SK-N-SH treated with all-trans-retinoic acid at 6 μM for 48 hours (cell line): Measurements from ENCODE around the gene TEAD1.

Experiments used
- ATAC-seq: fragments of 200-7000 bp; cut with Tn5 transposase; 3 replicates; pipeline ENCODE4 v1.9.1; 2020; ENCODE audit warnings: mild to moderate bottlenecking, moderate library complexity
- ARNTL ChIP-seq: fragments of 450-650 bp; formaldehyde crosslinking; IDR thresholded peaks from 2 replicates; pipeline ENCODE4 v1.5.0; 2020; ENCODE audit warnings: low read depth, mild to moderate bottlenecking, moderate library complexity, borderline replicate concordance
- BACH2 ChIP-seq: fragments of 250-450 bp; sonication (Bioruptor Pico); IDR thresholded peaks from 2 replicates; pipeline ENCODE4 v1.9.0; 2021; ENCODE audit warnings: mild to moderate bottlenecking, borderline replicate concordance
- CSDC2 ChIP-seq: fragments of 250-450 bp; sonication (Bioruptor Pico); IDR thresholded peaks from 2 replicates; pipeline ENCODE4 v1.5.0; 2020; ENCODE audit warnings: mild to moderate bottlenecking, moderate library complexity
- ISL1 ChIP-seq: fragments of 250-450 bp; sonication (Bioruptor Pico); IDR thresholded peaks from 2 replicates; pipeline ENCODE4 v2.1.2; 2022; ENCODE audit warnings: mild to moderate bottlenecking, moderate library complexity
- OSR1 ChIP-seq: fragments of 250-450 bp; sonication (Bioruptor Pico); IDR thresholded peaks from 2 replicates; pipeline ENCODE4 v1.8.0; 2022; ENCODE audit warnings: moderate library complexity, mild to moderate bottlenecking, inconsistent platforms
- RARB ChIP-seq: fragments of 250-450 bp; sonication (Bioruptor Pico); IDR thresholded peaks from 2 replicates; pipeline ENCODE4 v1.8.0; 2021; ENCODE audit warnings: mild to moderate bottlenecking, moderate library complexity
- SNAI2 ChIP-seq: fragments of 250-450 bp; sonication (Bioruptor Pico); IDR thresholded peaks from 2 replicates; pipeline ENCODE4 v1.5.0; 2020; ENCODE audit warnings: mild to moderate bottlenecking, moderate library complexity
- TCF4 ChIP-seq: fragments of 250-450 bp; sonication (Bioruptor Pico); IDR thresholded peaks from 2 replicates; pipeline ENCODE4 v1.8.0; 2021; ENCODE audit warnings: mild to moderate bottlenecking, moderate library complexity, borderline replicate concordance
- ZFP3 ChIP-seq: fragments of 250-450 bp; sonication (Bioruptor Pico); IDR thresholded peaks from 2 replicates; pipeline ENCODE4 v1.5.0; 2020; ENCODE audit warnings: mild to moderate bottlenecking, moderate library complexity
- ZFP30 ChIP-seq: fragments of 450-650 bp; formaldehyde crosslinking; IDR thresholded peaks from 2 replicates; pipeline ENCODE4 v1.5.0; 2022; ENCODE audit warnings: mild to moderate bottlenecking, moderate library complexity
- ZNF565 ChIP-seq: fragments of 450-650 bp; formaldehyde crosslinking; conservative IDR thresholded peaks from 2 replicates; pipeline ENCODE4 v1.5.0; 2020; ENCODE audit warnings: low read depth, mild to moderate bottlenecking, moderate library complexity
- ZNF70 ChIP-seq: fragments of 450-650 bp; formaldehyde crosslinking; IDR thresholded peaks from 2 replicates; pipeline ENCODE4 v1.5.0; 2020; ENCODE audit warnings: mild to moderate bottlenecking, moderate library complexity
- ZNF8 ChIP-seq: fragments of 450-650 bp; formaldehyde crosslinking; IDR thresholded peaks from 2 replicates; pipeline ENCODE4 v1.5.0; 2020; ENCODE audit warnings: mild to moderate bottlenecking, moderate library complexity
- TF ChIP-seq, protein P1 (sequence below): fragments of 250-450 bp; sonication (Bioruptor Pico); IDR thresholded peaks from 2 replicates; pipeline ENCODE4 v1.5.0; 2020; ENCODE audit warnings: mild to moderate bottlenecking, moderate library complexity
- TF ChIP-seq, protein P2 (sequence below): fragments of 250-450 bp; sonication (Bioruptor Pico); IDR thresholded peaks from 2 replicates; pipeline ENCODE4 v1.5.1; 2020; ENCODE audit warnings: low read depth, mild to moderate bottlenecking, moderate library complexity
- TF ChIP-seq, protein P3 (sequence below): fragments of 250-450 bp; sonication (Bioruptor Pico); IDR thresholded peaks from 2 replicates; pipeline ENCODE4 v1.5.1; 2021; ENCODE audit warnings: mild to moderate bottlenecking, moderate library complexity
- TF ChIP-seq, protein P4 (sequence below): fragments of 250-450 bp; sonication (Bioruptor Pico); IDR thresholded peaks from 2 replicates; pipeline ENCODE4 v1.8.0; 2021; ENCODE audit warnings: low read depth, mild to moderate bottlenecking, moderate library complexity, borderline replicate concordance

The TEAD1 gene

DNA sequence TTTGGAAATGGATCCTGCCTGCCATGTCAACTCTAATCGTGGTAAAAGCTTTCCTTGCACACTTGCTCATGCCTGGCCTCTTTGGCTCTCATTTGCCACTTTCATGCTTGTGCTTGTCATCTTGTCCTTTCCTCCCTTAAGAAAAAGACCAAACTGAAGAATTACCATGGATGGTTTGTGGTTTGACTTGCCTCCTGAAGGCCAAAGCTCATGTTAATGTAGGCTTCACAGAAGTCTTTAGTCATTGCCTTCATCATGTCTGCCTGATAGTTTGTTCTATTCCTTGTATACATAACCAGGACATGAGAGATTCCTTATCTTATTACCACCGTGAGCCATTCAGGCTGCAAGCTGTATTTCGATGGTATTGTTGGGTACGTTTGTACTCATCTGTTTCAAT is 17.3 kb downstream of the TEAD1 start:
- no peak for ATAC-seq
- peak; percentile 43; the same call in 1 of the 2 replicates for TF ChIP-seq ZFP3
- TF ChIP-seq, protein P1, sequence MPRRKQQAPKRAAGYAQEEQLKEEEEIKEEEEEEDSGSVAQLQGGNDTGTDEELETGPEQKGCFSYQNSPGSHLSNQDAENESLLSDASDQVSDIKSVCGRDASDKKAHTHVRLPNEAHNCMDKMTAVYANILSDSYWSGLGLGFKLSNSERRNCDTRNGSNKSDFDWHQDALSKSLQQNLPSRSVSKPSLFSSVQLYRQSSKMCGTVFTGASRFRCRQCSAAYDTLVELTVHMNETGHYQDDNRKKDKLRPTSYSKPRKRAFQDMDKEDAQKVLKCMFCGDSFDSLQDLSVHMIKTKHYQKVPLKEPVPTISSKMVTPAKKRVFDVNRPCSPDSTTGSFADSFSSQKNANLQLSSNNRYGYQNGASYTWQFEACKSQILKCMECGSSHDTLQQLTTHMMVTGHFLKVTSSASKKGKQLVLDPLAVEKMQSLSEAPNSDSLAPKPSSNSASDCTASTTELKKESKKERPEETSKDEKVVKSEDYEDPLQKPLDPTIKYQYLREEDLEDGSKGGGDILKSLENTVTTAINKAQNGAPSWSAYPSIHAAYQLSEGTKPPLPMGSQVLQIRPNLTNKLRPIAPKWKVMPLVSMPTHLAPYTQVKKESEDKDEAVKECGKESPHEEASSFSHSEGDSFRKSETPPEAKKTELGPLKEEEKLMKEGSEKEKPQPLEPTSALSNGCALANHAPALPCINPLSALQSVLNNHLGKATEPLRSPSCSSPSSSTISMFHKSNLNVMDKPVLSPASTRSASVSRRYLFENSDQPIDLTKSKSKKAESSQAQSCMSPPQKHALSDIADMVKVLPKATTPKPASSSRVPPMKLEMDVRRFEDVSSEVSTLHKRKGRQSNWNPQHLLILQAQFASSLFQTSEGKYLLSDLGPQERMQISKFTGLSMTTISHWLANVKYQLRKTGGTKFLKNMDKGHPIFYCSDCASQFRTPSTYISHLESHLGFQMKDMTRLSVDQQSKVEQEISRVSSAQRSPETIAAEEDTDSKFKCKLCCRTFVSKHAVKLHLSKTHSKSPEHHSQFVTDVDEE (CRISPR knock-in tag), result no peak
- TF ChIP-seq ZFP30, result no peak
- TF ChIP-seq, protein P2, sequence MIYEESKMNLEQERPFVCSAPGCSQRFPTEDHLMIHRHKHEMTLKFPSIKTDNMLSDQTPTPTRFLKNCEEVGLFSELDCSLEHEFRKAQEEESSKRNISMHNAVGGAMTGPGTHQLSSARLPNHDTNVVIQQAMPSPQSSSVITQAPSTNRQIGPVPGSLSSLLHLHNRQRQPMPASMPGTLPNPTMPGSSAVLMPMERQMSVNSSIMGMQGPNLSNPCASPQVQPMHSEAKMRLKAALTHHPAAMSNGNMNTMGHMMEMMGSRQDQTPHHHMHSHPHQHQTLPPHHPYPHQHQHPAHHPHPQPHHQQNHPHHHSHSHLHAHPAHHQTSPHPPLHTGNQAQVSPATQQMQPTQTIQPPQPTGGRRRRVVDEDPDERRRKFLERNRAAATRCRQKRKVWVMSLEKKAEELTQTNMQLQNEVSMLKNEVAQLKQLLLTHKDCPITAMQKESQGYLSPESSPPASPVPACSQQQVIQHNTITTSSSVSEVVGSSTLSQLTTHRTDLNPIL, result no peak
- TF ChIP-seq ZNF70, result no peak
- TF ChIP-seq SNAI2 (CRISPR knock-in tag), result no peak
- 0 out of 2 replicates have a peak, but pooled peaks have one; percentile 20 for TF ChIP-seq CSDC2 (CRISPR knock-in tag)
- TF ChIP-seq, all 23 proteins: peak for 2

- TF ChIP-seq, protein P1 (CRISPR knock-in tag), result peak; percentile 48
- TF ChIP-seq, protein P3, sequence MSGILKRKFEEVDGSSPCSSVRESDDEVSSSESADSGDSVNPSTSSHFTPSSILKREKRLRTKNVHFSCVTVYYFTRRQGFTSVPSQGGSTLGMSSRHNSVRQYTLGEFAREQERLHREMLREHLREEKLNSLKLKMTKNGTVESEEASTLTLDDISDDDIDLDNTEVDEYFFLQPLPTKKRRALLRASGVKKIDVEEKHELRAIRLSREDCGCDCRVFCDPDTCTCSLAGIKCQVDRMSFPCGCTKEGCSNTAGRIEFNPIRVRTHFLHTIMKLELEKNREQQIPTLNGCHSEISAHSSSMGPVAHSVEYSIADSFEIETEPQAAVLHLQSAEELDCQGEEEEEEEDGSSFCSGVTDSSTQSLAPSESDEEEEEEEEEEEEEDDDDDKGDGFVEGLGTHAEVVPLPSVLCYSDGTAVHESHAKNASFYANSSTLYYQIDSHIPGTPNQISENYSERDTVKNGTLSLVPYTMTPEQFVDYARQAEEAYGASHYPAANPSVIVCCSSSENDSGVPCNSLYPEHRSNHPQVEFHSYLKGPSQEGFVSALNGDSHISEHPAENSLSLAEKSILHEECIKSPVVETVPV (CRISPR knock-in tag), result 0 out of 2 replicates have a peak, but pooled peaks have one; percentile 40
- TF ChIP-seq ISL1 (CRISPR knock-in tag) (0 out of 2 replicates have a peak, but pooled peaks have one; percentile 27), ZNF565 (CRISPR knock-in tag) (peak; percentile 75; the same call in 1 of the 2 replicates), ZNF70 (no peak), ZFP3 (peak; percentile 30; the same call in 1 of the 2 replicates), ARNTL (CRISPR knock-in tag) (no peak), RARB (CRISPR knock-in tag) (peak; percentile 39; the same call in 1 of the 2 replicates)
- peak; percentile 75 for ATAC-seq
Measured at GRCh38 chr11:12692229-12693075, 18.2 kb downstream of the TEAD1 start.

DNA sequence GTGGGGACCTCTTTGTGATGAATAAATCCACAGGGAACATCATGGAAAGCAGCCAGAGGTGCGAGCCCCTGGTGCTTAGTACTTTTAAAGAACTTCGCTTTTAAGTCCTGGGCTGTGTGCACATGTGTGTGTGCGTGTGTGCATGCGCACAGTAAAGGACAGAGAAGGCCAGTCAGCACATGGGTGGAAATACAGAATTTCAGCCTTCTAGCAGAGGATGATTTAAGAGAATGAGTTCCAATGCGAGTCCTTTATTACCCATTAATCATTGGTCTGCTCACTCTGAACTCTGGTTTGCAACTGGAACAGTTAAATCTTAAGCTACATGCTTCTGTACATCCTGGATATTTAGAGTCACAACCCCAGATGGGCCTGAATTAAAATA is 18.9 kb downstream of the TEAD1 start:
- ATAC-seq, result peak; percentile 6
- TF ChIP-seq, protein P3 (CRISPR knock-in tag), result no peak
- no peak for TF ChIP-seq TCF4 (CRISPR knock-in tag)
- TF ChIP-seq, protein P2, result no peak
- TF ChIP-seq, protein P1 (CRISPR knock-in tag), result no peak
- TF ChIP-seq ISL1 (CRISPR knock-in tag), result no peak
- TF ChIP-seq RARB (CRISPR knock-in tag), result no peak
- no peak for TF ChIP-seq OSR1 (CRISPR knock-in tag)
- no peak for TF ChIP-seq ZFP3
- TF ChIP-seq ZNF8 (CRISPR knock-in tag), result no peak
- TF ChIP-seq SNAI2 (CRISPR knock-in tag), result no peak
- TF ChIP-seq CSDC2 (CRISPR knock-in tag), result no peak
- TF ChIP-seq ZNF70, result no peak
- no peak for TF ChIP-seq ZNF565 (CRISPR knock-in tag)
- TF ChIP-seq ARNTL (CRISPR knock-in tag), result no peak
- no peak for TF ChIP-seq BACH2 (CRISPR knock-in tag)
- TF ChIP-seq, protein P4, sequence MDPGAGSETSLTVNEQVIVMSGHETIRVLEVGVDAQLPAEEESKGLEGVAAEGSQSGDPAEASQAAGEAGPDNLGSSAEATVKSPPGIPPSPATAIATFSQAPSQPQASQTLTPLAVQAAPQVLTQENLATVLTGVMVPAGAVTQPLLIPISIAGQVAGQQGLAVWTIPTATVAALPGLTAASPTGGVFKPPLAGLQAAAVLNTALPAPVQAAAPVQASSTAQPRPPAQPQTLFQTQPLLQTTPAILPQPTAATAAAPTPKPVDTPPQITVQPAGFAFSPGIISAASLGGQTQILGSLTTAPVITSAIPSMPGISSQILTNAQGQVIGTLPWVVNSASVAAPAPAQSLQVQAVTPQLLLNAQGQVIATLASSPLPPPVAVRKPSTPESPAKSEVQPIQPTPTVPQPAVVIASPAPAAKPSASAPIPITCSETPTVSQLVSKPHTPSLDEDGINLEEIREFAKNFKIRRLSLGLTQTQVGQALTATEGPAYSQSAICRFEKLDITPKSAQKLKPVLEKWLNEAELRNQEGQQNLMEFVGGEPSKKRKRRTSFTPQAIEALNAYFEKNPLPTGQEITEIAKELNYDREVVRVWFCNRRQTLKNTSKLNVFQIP (CRISPR knock-in tag), result no peak
